Glutamatergic neuron (in vitro differentiated cells): ENCODE results near the gene R3HDM4. TPM values are rescaled to one million over a fixed set of nuclear protein-coding genes. Genes with fewer than 3 reads are reported as not detected.
"Not testable (repeated sequence)": the region's sequence is repeated elsewhere in the genome, so short reads cannot be mapped to it uniquely, and the experiment has no call there.

Source experiments
- DNase-seq: peaks from one replicate; pipeline ENCODE4 v3.0.0; 2022
- H3K27ac Mint-ChIP-seq: one replicate; pipeline ENCODE4 v1.8.0; 2020; ENCODE audit warnings: mild to moderate bottlenecking, mixed read lengths, inconsistent platforms; ENCODE audit not compliant: unreplicated experiment
- H3K27me3 Mint-ChIP-seq: one replicate; pipeline ENCODE4 v1.8.0; 2020; ENCODE audit warnings: mild to moderate bottlenecking, moderate library complexity, mixed read lengths, inconsistent platforms; ENCODE audit not compliant: unreplicated experiment
- H3K36me3 Mint-ChIP-seq: one replicate; pipeline ENCODE4 v1.8.0; 2020; ENCODE audit warnings: mild to moderate bottlenecking, mixed read lengths, inconsistent platforms; ENCODE audit not compliant: unreplicated experiment
- H3K4me1 Mint-ChIP-seq: one replicate; pipeline ENCODE4 v1.8.0; 2020; ENCODE audit warnings: mild to moderate bottlenecking, low read depth, mixed read lengths, inconsistent platforms; ENCODE audit not compliant: unreplicated experiment
- H3K4me3 Mint-ChIP-seq: one replicate; pipeline ENCODE4 v1.8.0; 2020; ENCODE audit warnings: mild to moderate bottlenecking, mixed read lengths, inconsistent platforms; ENCODE audit not compliant: unreplicated experiment
- H3K9me3 Mint-ChIP-seq: one replicate; pipeline ENCODE4 v1.8.0; 2020; ENCODE audit warnings: mild to moderate bottlenecking, moderate library complexity, mixed read lengths, inconsistent platforms; ENCODE audit not compliant: unreplicated experiment
- CTCF ChIP-seq: fragments of 200-600 bp; sonication (generic); IDR thresholded peaks from one replicate; pipeline ENCODE4 v1.5.0; 2021; ENCODE audit not compliant: partially characterized antibody, unreplicated experiment
- total RNA-seq: library from RNA; stranded (reverse); fragmentation: NEBNext Ultra II Directional; extraction: Animal tissue kit (Norgen Biotek cat#: 25700); gene quantifications from one replicate; pipeline ENCODE4 v1.2.1, GENCODE V29; 2021; ENCODE audit not compliant: unreplicated experiment

Gene R3HDM4
- total RNA-seq, 1 donor from 2014 or later, result 61.9 TPM

GRCh38 chr19:958967-959855 lies 46.2 kb upstream of the R3HDM4 start:
- Mint-ChIP-seq H3K9me3 (peaks cover 4% of the 10 kb centered on the region), H3K4me3 (no peak overlapping the region), H3K4me1 (peaks cover 11% of the 10 kb centered on the region), H3K36me3 (no peaks in the 10 kb centered on the region), H3K27ac (no peak overlapping the region), H3K27me3 (peaks cover 5% of the 10 kb centered on the region)
- no peak for TF ChIP-seq CTCF
- DNase-seq, result no peak

GRCh38 chr19:957578-957977 lies 44.6 kb upstream of the R3HDM4 start:
- DNase-seq, H3K9me3 Mint-ChIP-seq, H3K4me3 Mint-ChIP-seq, H3K27me3 Mint-ChIP-seq, H3K36me3 Mint-ChIP-seq: not testable (repeated sequence)
- peak overlapping the region; percentile 72 for H3K27ac Mint-ChIP-seq
- peaks cover 11% of the 10 kb centered on the region for H3K4me1 Mint-ChIP-seq

- H3K36me3 Mint-ChIP-seq, result no peaks in the 10 kb centered on the region
- peaks cover 5% of the 10 kb centered on the region for H3K27me3 Mint-ChIP-seq
- peaks cover 2% of the 10 kb centered on the region for H3K9me3 Mint-ChIP-seq
- no peak for TF ChIP-seq CTCF
- H3K27ac Mint-ChIP-seq, result peak overlapping the region; percentile 72
- no peak overlapping the region for H3K4me3 Mint-ChIP-seq
- peak; percentile 60 for DNase-seq
- peaks cover 8% of the 10 kb centered on the region for H3K4me1 Mint-ChIP-seq
Measured at GRCh38 chr19:956766-957440, 43.9 kb upstream of the R3HDM4 start.

GRCh38 chr19:955803-956765 lies 43.1 kb upstream of the R3HDM4 start:
- no peaks in the 10 kb centered on the region for H3K36me3 Mint-ChIP-seq
- peak overlapping the region; percentile 82 for H3K27ac Mint-ChIP-seq
- TF ChIP-seq CTCF, result no peak
- no peaks in the 10 kb centered on the region for H3K9me3 Mint-ChIP-seq
- peak; percentile 56 for DNase-seq
- H3K4me1 Mint-ChIP-seq, result peaks cover 8% of the 10 kb centered on the region
- H3K4me3 Mint-ChIP-seq, result peak overlapping the region; percentile 38
- peaks cover 5% of the 10 kb centered on the region for H3K27me3 Mint-ChIP-seq
